GM04504 (cell line): ENCODE results near the gene RHNO1.

Source experiments
- DNase-seq: peaks from one replicate; pipeline ENCODE4 v3.0.0-alpha.2; 2012; ENCODE audit warnings: low read depth

The RHNO1 gene

GRCh38 chr12:2877047-2877952, at the start of gene RHNO1, which contains the start of gene FOXM1:
Gene RHNO1 (plus strand): TSS chr12:2877223. CDS start chr12:2885367, 8,144 bp downstream.
Gene FOXM1 (minus strand): TSS chr12:2877174. CDS start chr12:2874478, 2,696 bp downstream.
- no peak for DNase-seq

GRCh38 chr12:2829275-2829674, 47.7 kb upstream of the RHNO1 start:
- no peak for DNase-seq

GRCh38 chr12:2832550-2833127, 44.4 kb upstream of the RHNO1 start:
- no peak for DNase-seq

GRCh38 chr12:2833327-2833726, 43.7 kb upstream of the RHNO1 start:
- no peak for DNase-seq

GRCh38 chr12:2833810-2834209, 43.2 kb upstream of the RHNO1 start:
- DNase-seq, result no peak

- DNase-seq, result no peak
Observed at GRCh38 chr12:2834581-2835491, 42.2 kb upstream of the RHNO1 start, which contains the start of gene NRIP2. Gene NRIP2 (minus strand): TSS chr12:2835035. CDS start chr12:2834983, 52 bp downstream.

GRCh38 chr12:2835691-2836403, 41.2 kb upstream of the RHNO1 start:
- DNase-seq, result no peak

- no peak for DNase-seq
Observed at GRCh38 chr12:2836574-2836973, 40.4 kb upstream of the RHNO1 start.

- no peak for DNase-seq
Observed at GRCh38 chr12:2841056-2841650, 35.9 kb upstream of the RHNO1 start.

GRCh38 chr12:2842948-2843347, 34.1 kb upstream of the RHNO1 start:
- no peak for DNase-seq

- no peak for DNase-seq
Observed at GRCh38 chr12:2844786-2845185, 32.2 kb upstream of the RHNO1 start.

- no peak for DNase-seq
Observed at GRCh38 chr12:2845280-2845679, 31.7 kb upstream of the RHNO1 start.

- DNase-seq, result no peak
Observed at GRCh38 chr12:2851931-2852330, 25.1 kb upstream of the RHNO1 start.

- DNase-seq, result peak; percentile 35
Observed at GRCh38 chr12:2853626-2854025, 23.4 kb upstream of the RHNO1 start.

GRCh38 chr12:2854669-2855453, 22.2 kb upstream of the RHNO1 start:
- no peak for DNase-seq

- no peak for DNase-seq
Observed at GRCh38 chr12:2855546-2855945, 21.5 kb upstream of the RHNO1 start.

GRCh38 chr12:2856051-2856450, 21.0 kb upstream of the RHNO1 start:
- DNase-seq, result no peak

- DNase-seq, result no peak
Observed at GRCh38 chr12:2857021-2857431, 20.0 kb upstream of the RHNO1 start, which contains the start of gene TEX52. Gene TEX52 (minus strand): TSS chr12:2857039. CDS start chr12:2857026, 13 bp downstream.

GRCh38 chr12:2857576-2857975, 19.4 kb upstream of the RHNO1 start:
- no peak for DNase-seq

- DNase-seq, result no peak
Observed at GRCh38 chr12:2858334-2858733, 18.7 kb upstream of the RHNO1 start.
